SK-N-SH (cell line): ENCODE data around the gene JMJD4. TPM values are rescaled to one million over a fixed set of nuclear protein-coding genes. Genes with fewer than 3 reads are reported as not detected.

Experiments
- CTCF ChIA-PET: fragments of 300-600, 350-600 bp; formaldehyde crosslinking; extraction: SDS; loops from one replicate; lab custom pipeline; 2021; lab: Yijun Ruan, JAX
- POLR2A ChIA-PET: fragments of 350-600 bp; sonication (Branson Sonifier 250); formaldehyde crosslinking; extraction: SDS; loops from one replicate; lab custom pipeline; 2020; ENCODE audit warnings: antibody characterized with exemption, inconsistent platforms; lab: Yijun Ruan, JAX
- DNase-seq: peaks from one replicate; pipeline ENCODE4 v3.0.0; 2012
- H2AFZ ChIP-seq: fragments of 200-600 bp; sonication (generic); 2 replicates; pipeline ENCODE4 v1.8.1; 2016; ENCODE audit warnings: antibody characterized with exemption, mild to moderate bottlenecking, low read depth
- H3F3A ChIP-seq: fragments of 200-600 bp; sonication (generic); replicated peaks from 2 replicates; pipeline ENCODE3; 2016; ENCODE audit warnings: antibody characterized with exemption, mild to moderate bottlenecking; ENCODE audit not compliant: insufficient read depth
- H3K27ac ChIP-seq, 2 experiments: fragments of 200-500 bp in 1 of 2; fragments of 200-600 bp in 1 of 2; sonication (Bioruptor generic) in 1 of 2; sonication (generic), shearing (Covaris generic) in 1 of 2; 2 replicates each; pipeline versions ENCODE4 v1.5.1 to v1.6.1; 2014 to 2016; ENCODE audit warnings: low read depth in 2 of 2, inconsistent platforms in 1 of 2, low read length in 1 of 2, mild to moderate bottlenecking in 1 of 2, mixed read lengths in 1 of 2
- H3K27me3 ChIP-seq: fragments of 200-600 bp; sonication (generic), shearing (Covaris generic); 2 replicates; pipeline ENCODE4 v1.6.1; 2016; ENCODE audit warnings: mixed run types; ENCODE audit not compliant: insufficient read depth
- H3K36me3 ChIP-seq, 2 experiments: fragments of 200-500 bp in 1 of 2; fragments of 200-600 bp in 1 of 2; sonication (Bioruptor generic) in 1 of 2; sonication (generic) in 1 of 2; replicated peaks in 1 of 2; 2 replicates each; pipeline versions ENCODE3 to v1.5.1; 2014 to 2016; ENCODE audit warnings: low read length in 1 of 2, mild to moderate bottlenecking in 1 of 2; ENCODE audit not compliant: insufficient read depth in 2 of 2, control insufficient read depth in 1 of 2
- H3K4me1 ChIP-seq, 2 experiments: fragments of 200-500 bp in 1 of 2; fragments of 200-600 bp in 1 of 2; sonication (Bioruptor generic) in 1 of 2; sonication (generic), shearing (Covaris generic) in 1 of 2; 2 replicates each; pipeline versions ENCODE4 v1.5.1 to v1.6.1; 2014 to 2016; ENCODE audit warnings: low read depth in 1 of 2, low read length in 1 of 2, mixed run types in 1 of 2; ENCODE audit not compliant: insufficient read depth in 2 of 2, control insufficient read depth in 1 of 2
- H3K4me2 ChIP-seq: fragments of 200-600 bp; sonication (generic), shearing (Covaris generic); 2 replicates; pipeline ENCODE4 v1.6.1; 2017; ENCODE audit warnings: mixed run types
- H3K4me3 ChIP-seq, 2 experiments: fragments of 200-500 bp in 1 of 2; fragments of 200-600 bp in 1 of 2; sonication (Bioruptor generic) in 1 of 2; sonication (generic), shearing (Covaris generic) in 1 of 2; 2 replicates each; pipeline versions ENCODE4 v1.5.1 to v1.8.1; 2014 to 2016; ENCODE audit warnings: low read depth in 2 of 2, inconsistent platforms in 1 of 2, low read length in 1 of 2, mild to moderate bottlenecking in 1 of 2, mixed read lengths in 1 of 2, moderate library complexity in 1 of 2
- H3K79me2 ChIP-seq: fragments of 200-600 bp; sonication (generic); 2 replicates; pipeline ENCODE4 v1.8.1; 2017; ENCODE audit warnings: mild to moderate bottlenecking; ENCODE audit not compliant: insufficient read depth
- H3K9ac ChIP-seq: fragments of 200-600 bp; sonication (generic); 2 replicates; pipeline ENCODE4 v1.6.1; 2017; ENCODE audit warnings: mixed run types
- H3K9me2 ChIP-seq: fragments of 200-600 bp; sonication (generic); 2 replicates; pipeline ENCODE4 v1.6.1; 2017; ENCODE audit warnings: mixed run types
- H3K9me3 ChIP-seq: fragments of 200-600 bp; sonication (generic); 2 replicates; pipeline ENCODE4 v1.6.1; 2017; ENCODE audit warnings: mixed run types, mild to moderate bottlenecking, moderate library complexity
- H4K20me1 ChIP-seq: fragments of 200-600 bp; sonication (generic); 2 replicates; pipeline ENCODE4 v1.6.1; 2017; ENCODE audit warnings: mild to moderate bottlenecking, mixed run types; ENCODE audit not compliant: insufficient read depth
- CHD2 ChIP-seq: fragments of 150-350 bp; IDR thresholded peaks from 2 replicates; pipeline ENCODE4 v1.6.1; 2018; ENCODE audit warnings: low read length; ENCODE audit not compliant: partially characterized antibody
- EP300 ChIP-seq, 2 experiments: IDR thresholded peaks; 2 replicates each; pipeline versions ENCODE4 v1.4.0 to v1.6.1; 2012; ENCODE audit warnings: borderline replicate concordance in 1 of 2, low read depth in 1 of 2, low read length in 1 of 2
- FOSL2 ChIP-seq: IDR thresholded peaks from 2 replicates; pipeline ENCODE4 v1.4.0; 2012; ENCODE audit warnings: low read depth, mild to moderate bottlenecking, moderate library complexity, borderline replicate concordance
- FOXJ3 ChIP-seq: sonication (generic); formaldehyde crosslinking; IDR thresholded peaks from 2 replicates; pipeline ENCODE4 v1.5.1; 2020; ENCODE audit warnings: mild to moderate bottlenecking, missing genetic modification reagents
- FOXM1 ChIP-seq: IDR thresholded peaks from 2 replicates; pipeline ENCODE4 v1.4.0; 2012; ENCODE audit warnings: low read depth, mild to moderate bottlenecking
- GATA2 ChIP-seq: sonication (generic); formaldehyde crosslinking; IDR thresholded peaks from 2 replicates; pipeline ENCODE4 v1.5.0; 2020; ENCODE audit warnings: mild to moderate bottlenecking, missing genetic modification reagents
- IRF3 ChIP-seq: fragments of 150-350 bp; IDR thresholded peaks from 2 replicates; pipeline ENCODE4 v1.6.1; 2016; ENCODE audit warnings: mild to moderate bottlenecking, low read depth, low read length
- JUND ChIP-seq: IDR thresholded peaks from 2 replicates; pipeline ENCODE4 v1.4.0; 2012
- MAX ChIP-seq: IDR thresholded peaks from 2 replicates; pipeline ENCODE4 v1.4.0; 2012; ENCODE audit warnings: low read depth
- MXI1 ChIP-seq: IDR thresholded peaks from 2 replicates; pipeline ENCODE4 v1.6.1; 2012; ENCODE audit warnings: mild to moderate bottlenecking, low read depth, low read length, improper control_type of control experiment
- NFIC ChIP-seq: IDR thresholded peaks from 2 replicates; pipeline ENCODE4 v1.4.0; 2012; ENCODE audit warnings: borderline replicate concordance
- RCOR1 ChIP-seq: fragments of 150-350 bp; IDR thresholded peaks from 2 replicates; pipeline ENCODE4 v1.6.1; 2017; ENCODE audit warnings: antibody characterized with exemption, low read length
- SMC3 ChIP-seq: IDR thresholded peaks from 2 replicates; pipeline ENCODE4 v1.6.1; 2012; ENCODE audit warnings: low read depth, low read length, improper control_type of control experiment
- TCF12 ChIP-seq: IDR thresholded peaks from 2 replicates; pipeline ENCODE4 v1.4.0; 2012
- USF2 ChIP-seq: fragments of 150-350 bp; IDR thresholded peaks from 2 replicates; pipeline ENCODE4 v1.6.1; 2017; ENCODE audit warnings: antibody characterized with exemption, low read length, low read depth, borderline replicate concordance
- WGBS: methylation state at CpG from one replicate; pipeline ENCODE4 v1.1.6; 2017; ENCODE audit warnings: low lambda C conversion rate; 5-methylcytosine and 5-hydroxymethylcytosine counted together
- polyA plus RNA-seq, 3 experiments: library from polyadenylated mRNA; depleted of rRNA; stranded (reverse); fragments of >200 nt; gene quantifications; 2 replicates each; pipeline ENCODE4 v1.2.3, GENCODE V29; 2012
- TF ChIP-seq, protein P1 (sequence below): IDR thresholded peaks from 2 replicates; pipeline ENCODE4 v1.4.0; 2012; ENCODE audit warnings: low read depth, borderline replicate concordance
- TF ChIP-seq, protein P2 (sequence below): fragments of 200-600 bp; sonication (generic); IDR thresholded peaks from 2 replicates; pipeline ENCODE4 v1.6.1; 2017; ENCODE audit warnings: antibody characterized with exemption, mild to moderate bottlenecking, moderate library complexity
- TF ChIP-seq, protein P3 (sequence below): IDR thresholded peaks from 2 replicates; pipeline ENCODE4 v1.6.1; 2012; ENCODE audit warnings: mild to moderate bottlenecking, low read depth, low read length, moderate library complexity

The JMJD4 gene
- polyA plus RNA-seq, 1 of the 3 experiments (the other 2 are of a cell fraction) = 15.0 TPM

GRCh38 chr1:227739636-227740035 is 4.5 kb upstream of the JMJD4 start:
- H3K9me3 ChIP-seq = no peaks in the 10 kb centered on the region
- WGBS = 100% methylated on average over 2 of the region's 7 CpGs
- H4K20me1 ChIP-seq = peaks cover 28% of the 10 kb centered on the region; the same call in 1 of the 2 replicates
- TF ChIP-seq, protein P1, sequence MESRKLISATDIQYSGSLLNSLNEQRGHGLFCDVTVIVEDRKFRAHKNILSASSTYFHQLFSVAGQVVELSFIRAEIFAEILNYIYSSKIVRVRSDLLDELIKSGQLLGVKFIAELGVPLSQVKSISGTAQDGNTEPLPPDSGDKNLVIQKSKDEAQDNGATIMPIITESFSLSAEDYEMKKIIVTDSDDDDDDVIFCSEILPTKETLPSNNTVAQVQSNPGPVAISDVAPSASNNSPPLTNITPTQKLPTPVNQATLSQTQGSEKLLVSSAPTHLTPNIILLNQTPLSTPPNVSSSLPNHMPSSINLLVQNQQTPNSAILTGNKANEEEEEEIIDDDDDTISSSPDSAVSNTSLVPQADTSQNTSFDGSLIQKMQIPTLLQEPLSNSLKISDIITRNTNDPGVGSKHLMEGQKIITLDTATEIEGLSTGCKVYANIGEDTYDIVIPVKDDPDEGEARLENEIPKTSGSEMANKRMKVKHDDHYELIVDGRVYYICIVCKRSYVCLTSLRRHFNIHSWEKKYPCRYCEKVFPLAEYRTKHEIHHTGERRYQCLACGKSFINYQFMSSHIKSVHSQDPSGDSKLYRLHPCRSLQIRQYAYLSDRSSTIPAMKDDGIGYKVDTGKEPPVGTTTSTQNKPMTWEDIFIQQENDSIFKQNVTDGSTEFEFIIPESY = no peak
- TF ChIP-seq EP300 (IDR thresholded peaks at IDR 0.05; ENCODE audit: borderline replicate concordance in 1 of 2, low read depth in 1 of 2, low read length in 1 of 2) (no peak), CHD2 (no peak), TCF12 (no peak), MXI1 (no peak), USF2 (no peak), NFIC (no peak)
- H3K79me2 ChIP-seq = peaks cover 86% of the 10 kb centered on the region
- H3K4me2 ChIP-seq = no peak overlapping the region
- no peak overlapping the region for H3K4me3 ChIP-seq
- POLR2A ChIA-PET = no interaction called here
- CTCF ChIA-PET = interaction anchor here (0.8 kb wide), 1 partner anchor 23 kb away, joined by 4 read pairs; no protein-coding TSS in a partner anchor
- peaks cover 0 to 7% of the 10 kb centered on the region in 2 experiments; a peak in 1 of 4 replicates for H3K4me1 ChIP-seq
- H3K9me2 ChIP-seq = no peaks in the 10 kb centered on the region
- H3K9ac ChIP-seq = no peak overlapping the region
- H3F3A ChIP-seq = no peaks in the 10 kb centered on the region
- no peak for DNase-seq
- peaks cover 0 to 7% of the 10 kb centered on the region in 2 experiments for H3K36me3 ChIP-seq
- no peak overlapping the region for H2AFZ ChIP-seq
- H3K27me3 ChIP-seq = no peaks in the 10 kb centered on the region
- no peak overlapping the region for H3K27ac ChIP-seq

DNA sequence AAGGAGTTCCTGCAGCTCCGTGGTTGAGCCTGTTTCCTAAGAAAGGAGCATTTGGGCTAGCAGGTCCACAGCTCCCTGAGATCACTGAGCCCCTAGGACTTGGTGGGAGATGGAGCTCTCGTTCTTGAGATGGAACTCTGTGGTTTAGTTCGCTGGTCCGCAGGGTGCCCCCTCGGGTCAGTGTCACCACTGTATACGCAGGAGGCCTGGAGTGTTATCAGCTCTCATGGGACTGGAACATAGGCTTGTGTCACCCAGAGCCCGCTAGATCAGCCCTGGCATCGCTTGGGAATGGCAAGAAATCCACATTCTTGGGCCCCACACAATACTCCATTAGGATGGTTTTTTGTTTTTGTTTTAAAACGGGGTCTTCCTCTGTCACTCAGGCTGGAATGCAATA is 3.7 kb upstream of the JMJD4 start:
- CTCF ChIA-PET = no interaction called here
- peaks cover 89% of the 10 kb centered on the region for H3K79me2 ChIP-seq
- no peak overlapping the region for H3K27ac ChIP-seq
- TF ChIP-seq GATA2 (CRISPR knock-in tag) = no peak
- TF ChIP-seq JUND = no peak
- TF ChIP-seq, protein P2, sequence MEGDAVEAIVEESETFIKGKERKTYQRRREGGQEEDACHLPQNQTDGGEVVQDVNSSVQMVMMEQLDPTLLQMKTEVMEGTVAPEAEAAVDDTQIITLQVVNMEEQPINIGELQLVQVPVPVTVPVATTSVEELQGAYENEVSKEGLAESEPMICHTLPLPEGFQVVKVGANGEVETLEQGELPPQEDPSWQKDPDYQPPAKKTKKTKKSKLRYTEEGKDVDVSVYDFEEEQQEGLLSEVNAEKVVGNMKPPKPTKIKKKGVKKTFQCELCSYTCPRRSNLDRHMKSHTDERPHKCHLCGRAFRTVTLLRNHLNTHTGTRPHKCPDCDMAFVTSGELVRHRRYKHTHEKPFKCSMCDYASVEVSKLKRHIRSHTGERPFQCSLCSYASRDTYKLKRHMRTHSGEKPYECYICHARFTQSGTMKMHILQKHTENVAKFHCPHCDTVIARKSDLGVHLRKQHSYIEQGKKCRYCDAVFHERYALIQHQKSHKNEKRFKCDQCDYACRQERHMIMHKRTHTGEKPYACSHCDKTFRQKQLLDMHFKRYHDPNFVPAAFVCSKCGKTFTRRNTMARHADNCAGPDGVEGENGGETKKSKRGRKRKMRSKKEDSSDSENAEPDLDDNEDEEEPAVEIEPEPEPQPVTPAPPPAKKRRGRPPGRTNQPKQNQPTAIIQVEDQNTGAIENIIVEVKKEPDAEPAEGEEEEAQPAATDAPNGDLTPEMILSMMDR = no peak
- no peak for TF ChIP-seq MAX
- no peak for TF ChIP-seq CHD2
- no peak for TF ChIP-seq FOXM1
- TF ChIP-seq SMC3 = no peak
- TF ChIP-seq, protein P3, sequence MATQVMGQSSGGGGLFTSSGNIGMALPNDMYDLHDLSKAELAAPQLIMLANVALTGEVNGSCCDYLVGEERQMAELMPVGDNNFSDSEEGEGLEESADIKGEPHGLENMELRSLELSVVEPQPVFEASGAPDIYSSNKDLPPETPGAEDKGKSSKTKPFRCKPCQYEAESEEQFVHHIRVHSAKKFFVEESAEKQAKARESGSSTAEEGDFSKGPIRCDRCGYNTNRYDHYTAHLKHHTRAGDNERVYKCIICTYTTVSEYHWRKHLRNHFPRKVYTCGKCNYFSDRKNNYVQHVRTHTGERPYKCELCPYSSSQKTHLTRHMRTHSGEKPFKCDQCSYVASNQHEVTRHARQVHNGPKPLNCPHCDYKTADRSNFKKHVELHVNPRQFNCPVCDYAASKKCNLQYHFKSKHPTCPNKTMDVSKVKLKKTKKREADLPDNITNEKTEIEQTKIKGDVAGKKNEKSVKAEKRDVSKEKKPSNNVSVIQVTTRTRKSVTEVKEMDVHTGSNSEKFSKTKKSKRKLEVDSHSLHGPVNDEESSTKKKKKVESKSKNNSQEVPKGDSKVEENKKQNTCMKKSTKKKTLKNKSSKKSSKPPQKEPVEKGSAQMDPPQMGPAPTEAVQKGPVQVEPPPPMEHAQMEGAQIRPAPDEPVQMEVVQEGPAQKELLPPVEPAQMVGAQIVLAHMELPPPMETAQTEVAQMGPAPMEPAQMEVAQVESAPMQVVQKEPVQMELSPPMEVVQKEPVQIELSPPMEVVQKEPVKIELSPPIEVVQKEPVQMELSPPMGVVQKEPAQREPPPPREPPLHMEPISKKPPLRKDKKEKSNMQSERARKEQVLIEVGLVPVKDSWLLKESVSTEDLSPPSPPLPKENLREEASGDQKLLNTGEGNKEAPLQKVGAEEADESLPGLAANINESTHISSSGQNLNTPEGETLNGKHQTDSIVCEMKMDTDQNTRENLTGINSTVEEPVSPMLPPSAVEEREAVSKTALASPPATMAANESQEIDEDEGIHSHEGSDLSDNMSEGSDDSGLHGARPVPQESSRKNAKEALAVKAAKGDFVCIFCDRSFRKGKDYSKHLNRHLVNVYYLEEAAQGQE = no peak
- TF ChIP-seq FOSL2 = no peak
- no peak for TF ChIP-seq RCOR1
- no peak for TF ChIP-seq FOXJ3 (CRISPR knock-in tag)
- no peak for TF ChIP-seq IRF3

More for the DNA sequence above, 3.7 kb upstream of the JMJD4 start:
- POLR2A ChIA-PET = no interaction called here
- DNase-seq = no peak
- Histone ChIP-seq H3K4me2 (no peak overlapping the region), H4K20me1 (peaks cover 27% of the 10 kb centered on the region; the same call in 1 of the 2 replicates), H3K9ac (no peak overlapping the region), H2AFZ (no peak overlapping the region), H3K9me2 (no peaks in the 10 kb centered on the region), H3K9me3 (no peaks in the 10 kb centered on the region), H3K27me3 (no peaks in the 10 kb centered on the region), H3K4me1 (peaks cover under 1 to 14% of the 10 kb centered on the region in 2 experiments; a peak in 2 of 4 replicates), H3F3A (no peaks in the 10 kb centered on the region), H3K4me3 (no peak overlapping the region), H3K36me3 (peaks cover 2 to 7% of the 10 kb centered on the region in 2 experiments)
- WGBS = 91% methylated on average over 9 of the region's 9 CpGs
